GM21360 (cell line): ENCODE measurements around the gene GALNT17.

Experiments
- ATAC-seq: cut with Tn5 transposase; IDR thresholded peaks from one replicate; pipeline ENCODE4 v1.9.1; 2021; ENCODE audit warnings: mild to moderate bottlenecking, moderate library complexity; ENCODE audit not compliant: unreplicated experiment

The GALNT17 gene

GRCh38 chr7:71132127-71132376 is at the start of gene GALNT17:
TSS of gene GALNT17 (plus strand) at chr7:71132144.
- ATAC-seq, result no peak

- no peak for ATAC-seq
Observed at GRCh38 chr7:71095266-71095860, 36.6 kb upstream of the GALNT17 start.

DNA sequence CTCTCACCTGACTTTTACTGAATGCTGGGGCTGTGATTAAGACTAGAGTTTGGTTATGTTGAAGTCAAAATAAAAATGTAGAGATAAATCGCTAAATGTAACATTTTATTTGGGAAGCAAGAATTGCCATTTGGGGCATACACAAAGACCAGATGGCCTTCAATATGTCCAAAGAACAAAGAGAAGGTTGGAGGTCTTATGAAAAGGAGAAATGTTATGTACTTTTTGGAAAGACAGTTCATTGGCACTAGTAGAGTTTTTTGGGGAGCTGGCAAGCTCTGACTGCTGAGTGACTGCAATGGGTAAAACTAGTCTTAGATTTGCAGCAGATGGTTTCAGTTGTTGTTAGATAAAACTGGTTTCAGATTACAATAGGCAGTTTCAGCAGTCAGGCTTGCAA is 35.6 kb upstream of the GALNT17 start:
- no peak for ATAC-seq

DNA sequence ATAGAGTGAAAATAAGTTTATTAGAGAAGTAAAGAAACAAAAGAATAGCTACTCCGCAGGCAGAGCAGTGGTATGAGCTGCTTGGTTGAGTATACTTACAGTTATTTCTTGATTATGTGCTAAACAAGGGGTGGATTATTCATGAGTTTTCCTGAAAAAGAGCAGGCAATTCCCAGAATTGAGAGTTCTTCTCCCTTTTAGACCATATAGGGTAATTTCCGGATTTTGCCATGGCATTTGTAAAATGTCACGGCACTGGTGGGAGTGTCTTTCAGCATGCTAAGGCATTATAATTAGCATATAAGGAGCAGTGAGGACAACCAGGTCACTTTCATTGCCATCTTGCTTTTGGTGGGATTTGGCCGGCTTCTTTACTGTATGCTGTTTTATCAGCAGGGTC is 25.7 kb upstream of the GALNT17 start:
- no peak for ATAC-seq

- ATAC-seq, result no peak
Observed at GRCh38 chr7:71112436-71112835, 19.5 kb upstream of the GALNT17 start.

- no peak for ATAC-seq
Observed at GRCh38 chr7:71120096-71120495, 11.8 kb upstream of the GALNT17 start.

DNA sequence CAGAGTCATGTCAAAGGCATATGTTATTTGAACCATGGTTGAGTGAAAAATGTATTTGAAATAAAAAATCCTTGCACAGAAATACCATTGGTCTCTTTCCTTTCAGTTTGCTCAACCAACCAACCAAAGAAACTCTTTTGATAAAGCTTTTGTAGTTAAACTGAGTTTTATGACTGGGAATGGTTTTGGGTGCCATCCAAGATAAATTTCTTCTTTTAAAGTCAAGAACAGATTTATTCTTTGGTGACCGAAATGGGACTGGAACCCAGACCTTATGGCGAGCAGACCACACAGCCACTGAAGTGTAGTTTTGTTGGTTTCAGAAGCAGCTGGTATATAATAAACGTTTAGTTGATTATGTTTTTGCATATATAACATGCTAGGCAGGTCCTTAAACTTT is 2.8 kb upstream of the GALNT17 start:
- no peak for ATAC-seq

GRCh38 chr7:71130031-71130679 is 1.8 kb upstream of the GALNT17 start:
- ATAC-seq, result no peak

GRCh38 chr7:71131256-71132126 is 453 bp upstream of the GALNT17 start:
- ATAC-seq, result no peak

GRCh38 chr7:71132377-71133231 is 660 bp downstream of the GALNT17 start:
- ATAC-seq, result no peak

- no peak for ATAC-seq
Observed at GRCh38 chr7:71133232-71133622, 1.3 kb downstream of the GALNT17 start.

GRCh38 chr7:71133856-71134255 is 1.9 kb downstream of the GALNT17 start:
- ATAC-seq, result no peak

DNA sequence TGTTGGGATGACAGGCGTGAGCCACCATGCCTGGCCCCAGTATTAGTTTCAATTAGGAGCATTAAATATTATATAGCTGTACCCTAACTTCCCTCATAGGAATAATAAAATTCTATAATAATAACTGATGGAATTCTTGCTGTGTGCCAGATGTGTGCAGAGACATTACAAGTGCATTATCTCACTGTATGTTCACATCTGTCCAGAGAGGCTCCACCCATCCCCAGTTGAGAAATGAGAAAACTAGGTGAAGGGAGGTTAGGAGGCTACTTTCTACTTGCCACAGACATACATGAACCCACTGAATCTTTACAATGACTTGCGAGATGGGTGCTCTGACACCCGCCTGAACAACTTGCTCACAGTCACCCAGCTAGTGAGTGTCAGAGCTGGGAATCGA is 3.2 kb downstream of the GALNT17 start:
- no peak for ATAC-seq

- ATAC-seq, result no peak
Observed at GRCh38 chr7:71135663-71136062, 3.7 kb downstream of the GALNT17 start.

DNA sequence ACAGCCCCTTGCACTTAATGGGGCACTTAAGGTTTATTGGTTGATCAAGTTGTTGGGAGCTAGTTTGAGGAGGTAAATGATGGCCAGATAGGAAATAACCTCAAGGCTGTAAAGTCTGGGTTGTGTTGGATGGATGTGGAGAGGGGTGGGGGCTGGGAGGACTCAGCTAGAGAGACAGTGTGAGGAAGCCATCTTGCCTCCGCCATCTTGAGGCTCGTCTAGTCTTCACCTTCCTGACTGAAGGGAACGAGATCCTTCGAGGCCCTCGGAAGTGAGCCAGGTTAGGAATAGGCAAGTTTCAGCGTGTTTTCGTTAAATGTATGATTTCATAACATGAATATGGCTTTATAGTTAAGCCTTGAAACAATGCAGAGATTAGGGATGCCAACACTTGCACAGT is 5.5 kb downstream of the GALNT17 start:
- ATAC-seq, result no peak

DNA sequence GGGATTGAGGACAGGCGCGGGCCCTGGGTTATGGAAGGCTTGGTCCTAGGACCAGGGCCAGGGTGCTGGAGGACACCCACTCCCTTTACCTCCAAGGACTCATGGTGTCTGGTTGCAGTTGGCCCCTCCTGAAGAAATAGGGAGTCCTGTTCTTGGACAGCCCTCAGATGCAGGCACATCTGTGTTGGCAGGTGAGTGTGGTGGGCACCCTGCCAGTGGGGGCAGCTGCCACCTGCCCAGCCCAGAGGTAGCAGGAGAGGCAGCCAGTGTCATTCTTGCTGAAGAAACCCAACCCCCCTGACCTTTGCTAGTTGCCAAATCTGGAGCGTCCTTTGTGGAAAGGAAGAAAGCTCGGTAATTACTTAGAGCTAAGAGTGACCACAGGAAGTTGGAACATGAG is 8.3 kb downstream of the GALNT17 start:
- no peak for ATAC-seq

- ATAC-seq, result no peak
Observed at GRCh38 chr7:71144963-71145362, 13.0 kb downstream of the GALNT17 start.

GRCh38 chr7:71145906-71146901 is 14.3 kb downstream of the GALNT17 start:
- no peak for ATAC-seq

DNA sequence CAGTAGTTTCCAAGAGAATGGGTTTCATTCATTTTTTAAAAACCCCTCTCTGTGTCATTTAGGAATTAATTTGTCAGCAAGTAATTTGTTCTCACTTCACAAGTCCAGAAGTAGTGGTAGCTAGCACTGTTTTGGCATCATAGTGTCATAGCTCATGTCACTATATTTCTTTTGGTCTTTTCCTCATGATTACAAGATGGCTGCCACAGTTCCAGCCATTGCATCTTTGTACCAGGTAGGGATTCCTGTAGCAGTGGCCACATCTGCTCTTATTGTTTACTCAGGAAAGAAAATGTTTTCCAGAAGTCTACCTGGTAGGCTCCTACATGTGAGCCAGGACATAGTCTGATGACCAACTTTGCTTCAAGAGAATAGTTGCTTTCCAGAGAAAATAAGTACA is 16.2 kb downstream of the GALNT17 start:
- ATAC-seq, result no peak

DNA sequence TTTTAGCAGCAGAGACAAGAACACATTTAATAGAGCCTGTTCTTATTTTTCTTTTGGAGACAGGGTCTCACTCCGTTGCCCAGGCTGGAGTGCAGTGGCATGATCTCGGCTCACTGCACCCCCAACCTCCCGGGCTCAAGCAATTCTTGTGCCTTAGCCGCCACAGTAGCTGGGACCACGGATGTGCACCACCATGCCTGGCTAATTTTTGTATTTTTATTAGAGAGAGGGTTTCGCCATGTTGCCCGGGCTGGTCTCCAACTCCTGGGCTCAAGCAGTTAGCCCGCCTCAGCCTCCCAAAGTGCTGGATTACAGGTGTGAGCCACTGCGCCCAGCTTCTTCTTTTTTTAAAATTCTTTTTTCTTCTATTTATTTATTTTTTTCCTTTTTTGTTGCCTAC is 23.3 kb downstream of the GALNT17 start:
- no peak for ATAC-seq
